ENCODE measurements around the gene GAREM2.

DNA sequence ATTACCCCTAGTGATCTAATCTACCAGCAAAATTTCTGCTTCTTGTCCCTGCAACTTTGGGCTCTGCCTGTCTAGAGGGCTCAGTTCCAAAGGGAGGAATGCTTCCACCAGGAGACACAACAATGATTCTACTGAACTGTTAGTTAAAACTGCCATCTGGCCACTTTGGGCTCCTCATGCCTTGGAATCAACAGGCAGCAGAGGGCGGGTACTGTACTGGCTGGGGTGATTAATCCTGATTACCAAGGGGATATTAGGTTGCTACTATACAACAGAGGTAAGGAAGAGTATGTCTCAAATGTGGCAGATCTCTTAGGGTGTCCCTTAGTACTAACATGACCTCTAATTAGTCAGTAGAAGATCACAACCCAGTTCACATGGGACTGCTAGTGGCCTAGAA is 50.1 kb downstream of the GAREM2 start:
- TF ChIP-seq, protein P1, sequence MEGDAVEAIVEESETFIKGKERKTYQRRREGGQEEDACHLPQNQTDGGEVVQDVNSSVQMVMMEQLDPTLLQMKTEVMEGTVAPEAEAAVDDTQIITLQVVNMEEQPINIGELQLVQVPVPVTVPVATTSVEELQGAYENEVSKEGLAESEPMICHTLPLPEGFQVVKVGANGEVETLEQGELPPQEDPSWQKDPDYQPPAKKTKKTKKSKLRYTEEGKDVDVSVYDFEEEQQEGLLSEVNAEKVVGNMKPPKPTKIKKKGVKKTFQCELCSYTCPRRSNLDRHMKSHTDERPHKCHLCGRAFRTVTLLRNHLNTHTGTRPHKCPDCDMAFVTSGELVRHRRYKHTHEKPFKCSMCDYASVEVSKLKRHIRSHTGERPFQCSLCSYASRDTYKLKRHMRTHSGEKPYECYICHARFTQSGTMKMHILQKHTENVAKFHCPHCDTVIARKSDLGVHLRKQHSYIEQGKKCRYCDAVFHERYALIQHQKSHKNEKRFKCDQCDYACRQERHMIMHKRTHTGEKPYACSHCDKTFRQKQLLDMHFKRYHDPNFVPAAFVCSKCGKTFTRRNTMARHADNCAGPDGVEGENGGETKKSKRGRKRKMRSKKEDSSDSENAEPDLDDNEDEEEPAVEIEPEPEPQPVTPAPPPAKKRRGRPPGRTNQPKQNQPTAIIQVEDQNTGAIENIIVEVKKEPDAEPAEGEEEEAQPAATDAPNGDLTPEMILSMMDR (IDR thresholded peaks at IDR 0.05; ENCODE audit: insufficient read depth, low read length), result no peak
- TF ChIP-seq POLR2AphosphoS5 (IDR thresholded peaks at IDR 0.05; ENCODE audit: low read depth), result no peak
